H1 (cell line): Measurements from ENCODE around the gene ARHGAP22. TPM values are rescaled to one million over a fixed set of nuclear protein-coding genes. Genes with fewer than 3 reads are reported as not detected.

ENCODE experiments used
- CEBPB ChIP-seq: IDR thresholded peaks from 2 replicates; pipeline ENCODE4 v1.6.1; 2012; ENCODE audit warnings: low read depth, low read length
- CHD7 ChIP-seq: fragments of 300-600 bp; sonication (generic); IDR thresholded peaks from 2 replicates; pipeline ENCODE4 v1.7.1; 2012; ENCODE audit warnings: low read length, moderate library complexity, mild to moderate bottlenecking, inconsistent platforms; ENCODE audit not compliant: insufficient replicate concordance
- CREB1 ChIP-seq: IDR thresholded peaks from 2 replicates; pipeline ENCODE4 v1.6.1; 2012; ENCODE audit warnings: inconsistent platforms
- EP300 ChIP-seq, 2 experiments: IDR thresholded peaks; 1 replicate in 1 of 2; 2 replicates in 1 of 2; pipeline ENCODE4 v1.6.1; 2011 to 2012; ENCODE audit warnings: low read depth in 2 of 2, low read length in 2 of 2, mild to moderate bottlenecking in 2 of 2, borderline replicate concordance in 1 of 2, inconsistent platforms in 1 of 2, moderate library complexity in 1 of 2
- POU5F1 ChIP-seq: IDR thresholded peaks from 2 replicates; pipeline ENCODE4 v1.6.1; 2011; ENCODE audit warnings: low read depth, mild to moderate bottlenecking, low read length, moderate library complexity
- RFX5 ChIP-seq: IDR thresholded peaks from 2 replicates; pipeline ENCODE4 v1.6.1; 2011; ENCODE audit warnings: low read depth, low read length, improper control_type of control experiment, borderline replicate concordance
- TAF1 ChIP-seq: IDR thresholded peaks from 2 replicates; pipeline ENCODE4 v1.6.1; 2011; ENCODE audit warnings: mild to moderate bottlenecking, low read depth, low read length
- TAF7 ChIP-seq: optimal IDR thresholded peaks from 2 replicates; pipeline ENCODE3; 2011; ENCODE audit warnings: low read depth, mild to moderate bottlenecking, inconsistent platforms, low read length, moderate library complexity, borderline replicate concordance
- YY1 ChIP-seq: IDR thresholded peaks from 2 replicates; pipeline ENCODE4 v1.6.1; 2011; ENCODE audit warnings: low read depth, mild to moderate bottlenecking, low read length
- polyA plus RNA-seq, 7 experiments: library from polyadenylated mRNA; depleted of rRNA in 3 of 7; stranded (reverse) in 5 of 7; unstranded in 2 of 7; fragments of >200 nt in 5 of 7; fragments of 200-250 nt in 2 of 7; gene quantifications; 1 replicate in 5 of 7; 2 replicates in 1 of 7; 4 replicates in 1 of 7; pipeline versions ENCODE4 v1.2.1 to v1.2.3, GENCODE V29; 2011 to 2013; ENCODE audit warnings: missing spikeins in 2 of 7, mixed read lengths in 2 of 7
- total RNA-seq: library from RNA; stranded (reverse); fragmentation: NEBNext Ultra II Directional; extraction: Animal tissue kit (Norgen Biotek cat#: 25700); gene quantifications from 2 replicates; pipeline ENCODE4 v1.2.1, GENCODE V29; 2021

ARHGAP22 gene
- total and polyA plus RNA-seq, 2 of the 8 experiments (the other 6 are each of a cell fraction or from before 2014, with no cell fraction given): 3.6 to 11.2 TPM

GRCh38 chr10:48442809-48443177, 162.1 kb downstream of the ARHGAP22 start (continued):
- TF ChIP-seq CHD7 (no peak), RFX5 (no peak), CREB1 (no peak), TAF7 (no peak), YY1 (no peak), POU5F1 (no peak), EP300 (IDR thresholded peaks at IDR 0.05; ENCODE audit: borderline replicate concordance in 1 of 2, low read depth in 2 of 2, low read length in 2 of 2) (no peak), TAF1 (no peak), CEBPB (no peak)
